GM12875 (cell line): ENCODE data around the gene PLCB2.

Experiments
- H3K4me3 ChIP-seq: one replicate; pipeline ENCODE4 v1.5.1; 2011; ENCODE audit warnings: low read depth, low read length, control low read depth
- CTCF ChIP-seq: IDR thresholded peaks from 2 replicates; pipeline ENCODE4 v1.5.1; 2011; ENCODE audit warnings: low read depth, mild to moderate bottlenecking, control low read depth, inconsistent platforms, low read length, moderate library complexity, borderline replicate concordance; ENCODE audit not compliant: insufficient read depth

Gene PLCB2

GRCh38 chr15:40254452-40254851 lies 53.3 kb downstream of the PLCB2 start:
- TF ChIP-seq CTCF: no peak
- H3K4me3 ChIP-seq: no peak overlapping the region

- H3K4me3 ChIP-seq: peak overlapping the region; percentile 51
- TF ChIP-seq CTCF: no peak
Measured at GRCh38 chr15:40253167-40253790, 54.5 kb downstream of the PLCB2 start.

- H3K4me3 ChIP-seq: peak overlapping the region; percentile 51
Measured at GRCh38 chr15:40252438-40253166, 55.1 kb downstream of the PLCB2 start.

GRCh38 chr15:40252141-40252437 lies 55.6 kb downstream of the PLCB2 start:
- TF ChIP-seq CTCF: no peak
- peak overlapping the region; percentile 51 for H3K4me3 ChIP-seq

More at GRCh38 chr15:40252438-40253166, 55.1 kb downstream of the PLCB2 start:
- TF ChIP-seq CTCF: no peak

- no peak overlapping the region for H3K4me3 ChIP-seq
- no peak for TF ChIP-seq CTCF
Measured at GRCh38 chr15:40251486-40252140, 56.1 kb downstream of the PLCB2 start.

GRCh38 chr15:40250771-40251483 lies 56.8 kb downstream of the PLCB2 start:
- H3K4me3 ChIP-seq: no peak overlapping the region
- no peak for TF ChIP-seq CTCF
